Keratinocyte (primary cell): Measurements from ENCODE around the gene CYP4A22. TPM values are rescaled to one million over a fixed set of nuclear protein-coding genes. Genes with fewer than 3 reads are reported as not detected.
"Not testable (repeated sequence)": the region's sequence is repeated elsewhere in the genome, so short reads cannot be mapped to it uniquely, and the experiment has no call there.

Experiments
- DNase-seq: peaks from one replicate; pipeline ENCODE4 v3.0.0-alpha.2; 2011; ENCODE audit warnings: low read depth, missing footprints, low spot score
- FAIRE-seq: peaks from 2 replicates; lab custom pipeline; 2011; peaks lifted over from hg19 to GRCh38; lab: Jason Lieb, UNC
- H2AFZ ChIP-seq: 2 replicates; pipeline ENCODE4 v1.6.0; 2012; ENCODE audit warnings: low read length, control low read depth, inconsistent platforms; ENCODE audit not compliant: control insufficient read depth
- H3K27ac ChIP-seq: 2 replicates; pipeline ENCODE4 v1.5.1; 2011; ENCODE audit warnings: low read length; ENCODE audit not compliant: control insufficient read depth, insufficient read depth
- H3K27me3 ChIP-seq: 3 replicates; pipeline ENCODE4 v1.6.0; 2011; ENCODE audit warnings: low read length; ENCODE audit not compliant: control insufficient read depth, insufficient read depth; ENCODE audit errors: extremely low read depth
- H3K36me3 ChIP-seq, 2 experiments: 2 replicates in 1 of 2; 3 replicates in 1 of 2; pipeline ENCODE4 v1.5.1; 2011; ENCODE audit warnings: low read length in 2 of 2, mild to moderate bottlenecking in 1 of 2; ENCODE audit not compliant: control insufficient read depth in 2 of 2, insufficient read depth in 2 of 2; ENCODE audit errors: extremely low read depth in 1 of 2
- H3K4me1 ChIP-seq: 3 replicates; pipeline ENCODE4 v1.5.1; 2011; ENCODE audit warnings: low read length; ENCODE audit not compliant: control insufficient read depth, insufficient read depth; ENCODE audit errors: extremely low read depth
- H3K4me2 ChIP-seq: 3 replicates; pipeline ENCODE4 v1.6.0; 2011; ENCODE audit warnings: low read depth, low read length; ENCODE audit not compliant: control insufficient read depth, insufficient read depth; ENCODE audit errors: extremely low read depth
- H3K4me3 ChIP-seq, 3 experiments: fragments of 200-600 bp in 1 of 3; sonication (generic) in 1 of 3; 2 replicates in 2 of 3; 3 replicates in 1 of 3; pipeline ENCODE4 v1.5.1; 2011 to 2016; ENCODE audit warnings: low read length in 3 of 3, mild to moderate bottlenecking in 3 of 3, control low read depth in 2 of 3, inconsistent platforms in 1 of 3, low read depth in 1 of 3, mixed read lengths in 1 of 3, mixed run types in 1 of 3, moderate library complexity in 1 of 3; ENCODE audit not compliant: control insufficient read depth in 2 of 3, insufficient read depth in 2 of 3; ENCODE audit errors: extremely low read depth in 1 of 3
- H3K79me2 ChIP-seq: 2 replicates; pipeline ENCODE4 v1.6.0; 2012; ENCODE audit warnings: low read length; ENCODE audit not compliant: control insufficient read depth, insufficient read depth
- H3K9ac ChIP-seq: 3 replicates; pipeline ENCODE4 v1.6.0; 2011; ENCODE audit warnings: low read length; ENCODE audit not compliant: control insufficient read depth, insufficient read depth; ENCODE audit errors: extremely low read depth
- H3K9me1 ChIP-seq: 3 replicates; pipeline ENCODE4 v1.6.0; 2011; ENCODE audit warnings: low read length; ENCODE audit not compliant: control insufficient read depth, insufficient read depth; ENCODE audit errors: extremely low read depth
- H3K9me3 ChIP-seq: 2 replicates; pipeline ENCODE4 v1.5.1; 2012; ENCODE audit warnings: low read depth, low read length; ENCODE audit not compliant: control insufficient read depth
- H4K20me1 ChIP-seq: 3 replicates; pipeline ENCODE4 v1.6.0; 2011; ENCODE audit warnings: low read length; ENCODE audit not compliant: control insufficient read depth, insufficient read depth; ENCODE audit errors: extremely low read depth
- EZH2 ChIP-seq: IDR thresholded peaks from one replicate; pipeline ENCODE4 v1.6.1; 2012; ENCODE audit warnings: inconsistent platforms, mild to moderate bottlenecking, low read length, moderate library complexity
- dilution Hi-C: fragments of 300-500 bp; cut with MboI; formaldehyde crosslinking; loops from one replicate; pipeline ENCODE4 v1.7.0; 2020; ENCODE audit warnings: low sequenced_read_pairs; ENCODE audit not compliant: extremely low pct_ligation_motif_present
- polyA plus RNA-seq, 5 experiments: library from polyadenylated mRNA; depleted of rRNA in 3 of 5; stranded (reverse) in 3 of 5; stranded (forward) in 1 of 5; unstranded in 1 of 5; fragments of >200 nt; gene quantifications; 1 replicate in 1 of 5; 2 replicates in 3 of 5; 3 replicates in 1 of 5; pipeline versions ENCODE4 v1.2.1 to v1.2.3, GENCODE V29; 2011 to 2012; ENCODE audit warnings: missing spikeins in 2 of 5, low read depth in 1 of 5, low replicate concordance in 1 of 5
- TF ChIP-seq, protein P1 (sequence below), 3 experiments: IDR thresholded peaks in 1 of 3; conservative IDR thresholded peaks in 1 of 3; optimal IDR thresholded peaks in 1 of 3; 2 replicates in 2 of 3; 3 replicates in 1 of 3; pipeline versions ENCODE3 to v1.5.1; 2011; ENCODE audit warnings: low read length in 3 of 3, mild to moderate bottlenecking in 3 of 3, moderate library complexity in 2 of 3, control low read depth in 1 of 3, inconsistent platforms in 1 of 3; ENCODE audit not compliant: insufficient read depth in 2 of 3; ENCODE audit errors: extremely low read depth in 1 of 3

The CYP4A22 gene
- polyA plus RNA-seq, 1 donor (not counting 4 experiments of a cell fraction or from before 2014, with no cell fraction given) = not detected

DNA sequence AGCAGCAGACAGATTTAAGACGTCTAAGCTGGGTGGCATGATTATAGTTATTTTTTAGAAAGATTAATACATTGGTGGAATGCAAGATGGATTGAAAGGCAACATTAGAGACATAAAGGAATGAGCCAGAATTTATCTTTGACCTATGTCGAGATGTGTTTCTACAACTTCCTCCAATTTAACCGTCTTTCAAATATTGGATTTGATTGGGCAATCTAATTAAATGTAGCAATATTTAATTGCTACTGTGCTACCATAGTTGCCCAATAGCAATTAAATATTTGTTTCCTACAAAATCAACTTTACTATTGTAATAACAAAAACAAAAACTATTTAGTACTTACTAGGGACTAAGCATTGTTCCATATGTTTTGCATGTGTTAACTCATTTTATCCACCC lies 30.4 kb upstream of the CYP4A22 start:
- no peaks in the 10 kb centered on the region for H3K9me1 ChIP-seq
- dilution Hi-C loops = no loop called here
- H3K27me3 ChIP-seq = no peaks in the 10 kb centered on the region
- H3K4me2 ChIP-seq = no peak overlapping the region
- H3K4me1 ChIP-seq = peaks cover 21% of the 10 kb centered on the region
- no peak overlapping the region for H3K4me3 ChIP-seq
- TF ChIP-seq, protein P1, sequence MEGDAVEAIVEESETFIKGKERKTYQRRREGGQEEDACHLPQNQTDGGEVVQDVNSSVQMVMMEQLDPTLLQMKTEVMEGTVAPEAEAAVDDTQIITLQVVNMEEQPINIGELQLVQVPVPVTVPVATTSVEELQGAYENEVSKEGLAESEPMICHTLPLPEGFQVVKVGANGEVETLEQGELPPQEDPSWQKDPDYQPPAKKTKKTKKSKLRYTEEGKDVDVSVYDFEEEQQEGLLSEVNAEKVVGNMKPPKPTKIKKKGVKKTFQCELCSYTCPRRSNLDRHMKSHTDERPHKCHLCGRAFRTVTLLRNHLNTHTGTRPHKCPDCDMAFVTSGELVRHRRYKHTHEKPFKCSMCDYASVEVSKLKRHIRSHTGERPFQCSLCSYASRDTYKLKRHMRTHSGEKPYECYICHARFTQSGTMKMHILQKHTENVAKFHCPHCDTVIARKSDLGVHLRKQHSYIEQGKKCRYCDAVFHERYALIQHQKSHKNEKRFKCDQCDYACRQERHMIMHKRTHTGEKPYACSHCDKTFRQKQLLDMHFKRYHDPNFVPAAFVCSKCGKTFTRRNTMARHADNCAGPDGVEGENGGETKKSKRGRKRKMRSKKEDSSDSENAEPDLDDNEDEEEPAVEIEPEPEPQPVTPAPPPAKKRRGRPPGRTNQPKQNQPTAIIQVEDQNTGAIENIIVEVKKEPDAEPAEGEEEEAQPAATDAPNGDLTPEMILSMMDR (optimal IDR thresholded peaks at IDR 0.05 in 1 of 3, IDR thresholded peaks at IDR 0.05 in 1 of 3, conservative IDR thresholded peaks at IDR 0.05 in 1 of 3; ENCODE audit: extremely low read depth in 1 of 3, insufficient read depth in 2 of 3, low read length in 3 of 3) = no peak
- TF ChIP-seq EZH2 = no peak
- H3K79me2 ChIP-seq = no peaks in the 10 kb centered on the region
- H3K9ac ChIP-seq = no peak overlapping the region
- H3K36me3 ChIP-seq = no peaks in the 10 kb centered on the region
- no peak overlapping the region for H3K27ac ChIP-seq
- H4K20me1 ChIP-seq = no peaks in the 10 kb centered on the region
- no peak for DNase-seq
- no peak for FAIRE-seq
- H2AFZ ChIP-seq = no peak overlapping the region
- no peaks in the 10 kb centered on the region for H3K9me3 ChIP-seq

DNA sequence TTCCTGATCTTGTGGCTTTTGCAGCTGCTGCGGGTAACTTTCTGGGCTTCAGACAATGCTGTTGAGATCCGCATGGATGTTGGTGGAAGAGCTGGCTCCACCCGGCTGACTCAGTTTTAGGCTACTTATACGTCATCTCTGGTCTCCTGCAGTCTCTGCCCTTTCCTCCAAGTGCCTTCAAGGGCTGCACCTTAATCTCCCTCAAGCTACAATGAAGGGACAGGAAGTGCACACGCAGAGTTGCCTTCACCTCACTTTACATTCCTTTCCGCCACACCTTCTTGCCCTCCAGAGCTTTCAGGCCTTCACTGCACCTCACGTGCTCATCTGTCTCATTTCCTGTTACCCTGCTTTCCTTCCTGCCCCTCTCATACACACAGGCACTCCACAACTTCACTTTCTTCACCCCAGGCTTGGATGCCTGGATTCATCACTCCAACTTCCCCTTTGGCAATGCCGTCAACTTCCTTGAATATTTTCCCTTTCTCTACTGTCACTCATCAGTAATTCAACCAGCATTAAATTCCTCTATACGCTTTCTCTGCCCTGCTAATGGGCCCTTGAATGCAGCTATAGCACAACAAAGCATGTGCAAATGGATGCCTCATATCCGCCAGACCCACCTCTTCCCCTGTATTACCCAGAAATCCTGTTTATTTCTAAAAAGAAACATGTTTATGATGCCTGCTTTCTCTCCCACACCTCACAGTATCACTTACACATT lies 29.2 kb upstream of the CYP4A22 start:
- dilution Hi-C loops, H3K9me1 ChIP-seq, H3K9ac ChIP-seq, H3K9me3 ChIP-seq, H4K20me1 ChIP-seq, H3K36me3 ChIP-seq, H3K79me2 ChIP-seq, H3K27me3 ChIP-seq, H2AFZ ChIP-seq: not testable (repeated sequence)
- DNase-seq (peak; percentile 80), FAIRE-seq (peak; percentile 100)
- peak overlapping the region; percentile 70 for H3K27ac ChIP-seq
- H3K4me3 ChIP-seq = peak overlapping the region in 2 of 3 experiments; percentile 18 to 23
- H3K4me2 ChIP-seq = peak overlapping the region; percentile 76
- H3K4me1 ChIP-seq = peaks cover 21% of the 10 kb centered on the region

DNA sequence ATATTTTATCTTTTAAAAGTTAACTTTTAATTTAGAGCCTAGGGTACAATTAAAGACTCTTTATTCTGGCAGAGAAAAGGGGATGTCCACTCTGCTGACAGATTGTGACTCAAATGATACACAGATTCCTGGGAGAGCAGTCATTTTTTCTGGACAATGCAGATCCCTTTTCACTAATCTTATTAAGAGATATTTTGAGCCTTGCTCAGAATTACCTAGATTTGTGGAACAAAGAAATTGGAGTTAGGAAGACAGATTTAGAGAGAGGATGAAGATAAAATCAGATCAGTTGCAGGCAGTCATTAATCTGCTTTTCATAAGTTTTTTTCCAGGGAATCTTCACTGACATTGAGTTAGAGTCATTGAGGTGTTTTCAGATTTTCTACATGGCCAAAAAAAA lies 27.8 kb upstream of the CYP4A22 start:
- H3K27me3 ChIP-seq, H3K4me3 ChIP-seq, dilution Hi-C loops, H3K36me3 ChIP-seq, H4K20me1 ChIP-seq, H3K4me2 ChIP-seq, H3K9me3 ChIP-seq, H2AFZ ChIP-seq, FAIRE-seq, H3K9me1 ChIP-seq, DNase-seq, H3K79me2 ChIP-seq, H3K27ac ChIP-seq, H3K9ac ChIP-seq: not testable (repeated sequence)
- peaks cover 21% of the 10 kb centered on the region for H3K4me1 ChIP-seq
